Osteoblast (primary cell): Measurements from ENCODE around the gene DCBLD2. TPM values are rescaled to one million over a fixed set of nuclear protein-coding genes. Genes with fewer than 3 reads are reported as not detected.

Experiments
- DNase-seq: peaks from one replicate; pipeline ENCODE4 v3.0.0; 2011; ENCODE audit warnings: low spot score, mixed read lengths; ENCODE audit not compliant: insufficient read length; ENCODE audit errors: missing footprints
- H2AFZ ChIP-seq: 2 replicates; pipeline ENCODE4 v1.6.0; 2011; ENCODE audit warnings: mild to moderate bottlenecking, low read length
- H3K27ac ChIP-seq: 2 replicates; pipeline ENCODE4 v1.5.1; 2011; ENCODE audit warnings: mild to moderate bottlenecking, low read depth, low read length, moderate library complexity
- H3K27me3 ChIP-seq: 2 replicates; pipeline ENCODE4 v1.6.0; 2012; ENCODE audit warnings: mild to moderate bottlenecking, control low read depth, inconsistent platforms, low read length, moderate library complexity; ENCODE audit not compliant: insufficient read depth
- H3K36me3 ChIP-seq: 2 replicates; pipeline ENCODE4 v1.5.1; 2011; ENCODE audit warnings: mild to moderate bottlenecking, low read length, control low read depth, moderate library complexity; ENCODE audit not compliant: insufficient read depth
- H3K4me1 ChIP-seq: 2 replicates; pipeline ENCODE4 v1.5.1; 2011; ENCODE audit warnings: mild to moderate bottlenecking, low read length, control low read depth, moderate library complexity; ENCODE audit not compliant: insufficient read depth
- H3K4me2 ChIP-seq: 2 replicates; pipeline ENCODE4 v1.6.0; 2011; ENCODE audit warnings: mild to moderate bottlenecking, low read length; ENCODE audit not compliant: insufficient read depth
- H3K4me3 ChIP-seq: fragments of 200-600 bp; sonication (generic); 3 replicates; pipeline ENCODE4 v1.5.1; 2012; ENCODE audit warnings: mild to moderate bottlenecking, low read length, inconsistent platforms; ENCODE audit not compliant: insufficient read depth
- H3K79me2 ChIP-seq: 2 replicates; pipeline ENCODE4 v1.6.0; 2012; ENCODE audit warnings: mild to moderate bottlenecking, low read length, control low read depth, inconsistent platforms; ENCODE audit not compliant: insufficient read depth
- H3K9me3 ChIP-seq: 2 replicates; pipeline ENCODE4 v1.5.1; 2011; ENCODE audit warnings: low read depth, low read length, control low read depth
- H4K20me1 ChIP-seq: 2 replicates; pipeline ENCODE4 v1.6.0; 2012; ENCODE audit warnings: mild to moderate bottlenecking, low read length, control low read depth; ENCODE audit not compliant: insufficient read depth
- CTCF ChIP-seq: IDR thresholded peaks from 2 replicates; pipeline ENCODE4 v1.5.1; 2011; ENCODE audit warnings: mild to moderate bottlenecking, low read depth, low read length, moderate library complexity; ENCODE audit errors: extremely low read depth
- total RNA-seq: library from RNA; depleted of rRNA; stranded (reverse); fragments of >200 nt; gene quantifications from 2 replicates; pipeline ENCODE4 v1.2.3, GENCODE V29; 2012

The DCBLD2 gene
- total RNA-seq, 1 donor, result 187 TPM

- Histone ChIP-seq H3K79me2 (no peaks in the 10 kb centered on the region), H3K36me3 (no peaks in the 10 kb centered on the region), H2AFZ (no peak overlapping the region), H3K9me3 (no peaks in the 10 kb centered on the region), H3K4me1 (no peaks in the 10 kb centered on the region), H3K27me3 (no peaks in the 10 kb centered on the region), H4K20me1 (no peaks in the 10 kb centered on the region), H3K27ac (no peak overlapping the region), H3K4me3 (no peak overlapping the region), H3K4me2 (no peak overlapping the region)
- no peak for DNase-seq
- no peak for TF ChIP-seq CTCF
These were observed 139.8 kb downstream of the DCBLD2 start for GRCh38 chr3:98761643-98762229.

GRCh38 chr3:98759629-98760028, 141.9 kb downstream of the DCBLD2 start:
- Histone ChIP-seq H3K4me2 (no peak overlapping the region), H4K20me1 (no peaks in the 10 kb centered on the region), H3K79me2 (no peaks in the 10 kb centered on the region)

GRCh38 chr3:98755601-98756000, 145.9 kb downstream of the DCBLD2 start:
- no peaks in the 10 kb centered on the region for H3K9me3 ChIP-seq
- no peaks in the 10 kb centered on the region for H3K4me1 ChIP-seq
- no peaks in the 10 kb centered on the region for H3K79me2 ChIP-seq
- no peak for DNase-seq
- TF ChIP-seq CTCF, result no peak
- H4K20me1 ChIP-seq, result no peaks in the 10 kb centered on the region
- no peak overlapping the region for H3K27ac ChIP-seq
- H2AFZ ChIP-seq, result peak overlapping the region; percentile 36
- H3K4me3 ChIP-seq, result no peak overlapping the region
- H3K27me3 ChIP-seq, result no peaks in the 10 kb centered on the region
- H3K36me3 ChIP-seq, result no peaks in the 10 kb centered on the region
- H3K4me2 ChIP-seq, result no peak overlapping the region

More at GRCh38 chr3:98759629-98760028, 141.9 kb downstream of the DCBLD2 start:
- H3K36me3 ChIP-seq, result no peaks in the 10 kb centered on the region
- no peak for DNase-seq
- H3K27ac ChIP-seq, result no peak overlapping the region
- H3K4me1 ChIP-seq, result no peaks in the 10 kb centered on the region
- H3K27me3 ChIP-seq, result no peaks in the 10 kb centered on the region
- H2AFZ ChIP-seq, result no peak overlapping the region
- H3K9me3 ChIP-seq, result no peaks in the 10 kb centered on the region
- TF ChIP-seq CTCF, result no peak
- H3K4me3 ChIP-seq, result no peak overlapping the region

GRCh38 chr3:98754483-98754882, 147.0 kb downstream of the DCBLD2 start:
- no peak for TF ChIP-seq CTCF
- H3K4me1 ChIP-seq, result no peaks in the 10 kb centered on the region
- no peak overlapping the region for H3K4me2 ChIP-seq
- H3K9me3 ChIP-seq, result no peaks in the 10 kb centered on the region
- H3K36me3 ChIP-seq, result no peaks in the 10 kb centered on the region
- H3K79me2 ChIP-seq, result no peaks in the 10 kb centered on the region
- no peak for DNase-seq
- no peak overlapping the region for H3K4me3 ChIP-seq
- no peak overlapping the region for H3K27ac ChIP-seq
- H3K27me3 ChIP-seq, result no peaks in the 10 kb centered on the region
- no peaks in the 10 kb centered on the region for H4K20me1 ChIP-seq
- no peak overlapping the region for H2AFZ ChIP-seq
